ENCODE measurements around the gene APOD. TPM values are rescaled to one million over a fixed set of nuclear protein-coding genes. Genes with fewer than 3 reads are reported as not detected.

Gene APOD
- total and polyA plus RNA-seq, 2 of the 8 experiments (the other 6 are each of a cell fraction or from before 2014, with no cell fraction given), result not detected

DNA sequence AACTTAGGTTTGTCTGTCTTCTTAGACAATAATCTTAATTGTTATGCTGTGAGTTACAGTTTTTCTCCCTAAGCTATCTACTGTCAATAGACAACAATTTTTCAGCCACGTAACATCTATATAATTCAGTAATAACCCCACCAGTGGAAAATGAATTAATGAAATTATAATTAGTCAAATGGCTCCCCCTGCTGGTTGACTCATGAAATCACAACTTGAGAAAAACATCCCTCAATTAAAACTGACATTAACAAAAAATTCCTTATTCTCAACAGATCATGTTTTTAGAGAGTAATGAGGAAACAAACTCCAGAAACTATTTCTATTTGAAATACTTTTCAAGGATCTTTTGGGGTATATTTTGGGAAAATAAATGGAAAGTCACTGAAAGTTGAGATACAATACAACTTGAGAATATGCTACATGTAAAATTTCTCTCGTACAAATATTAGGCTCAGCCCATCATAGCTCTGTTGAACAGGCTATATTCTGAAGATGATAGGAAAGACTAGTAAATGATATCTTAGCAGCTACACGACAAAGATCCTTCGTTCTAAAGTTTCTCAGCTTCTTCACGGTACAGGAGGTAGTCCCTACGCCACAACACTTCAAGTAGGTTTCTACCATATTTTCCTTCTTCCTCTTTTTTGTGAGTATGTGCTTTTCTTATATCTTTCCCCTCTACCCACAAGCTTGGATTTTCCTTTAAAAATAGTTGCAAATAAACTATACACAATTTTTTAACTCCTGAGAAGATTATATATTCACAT is 61.3 kb downstream of the APOD start:
- Histone ChIP-seq H3K56ac (replicated peaks; ENCODE audit: insufficient read length, low read depth, low read length) (no peak overlapping the region), H2BK15ac (ENCODE audit: low read length) (no peak overlapping the region)
- no peak for TF ChIP-seq RFX5 (IDR thresholded peaks at IDR 0.05; ENCODE audit: borderline replicate concordance, low read depth, low read length)
- TF ChIP-seq, protein P1, sequence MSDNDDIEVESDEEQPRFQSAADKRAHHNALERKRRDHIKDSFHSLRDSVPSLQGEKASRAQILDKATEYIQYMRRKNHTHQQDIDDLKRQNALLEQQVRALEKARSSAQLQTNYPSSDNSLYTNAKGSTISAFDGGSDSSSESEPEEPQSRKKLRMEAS (IDR thresholded peaks at IDR 0.05), result no peak
- no peak for TF ChIP-seq GTF2F1 (IDR thresholded peaks at IDR 0.05; ENCODE audit: borderline replicate concordance, low read depth, low read length)
- no peak for TF ChIP-seq TEAD4 (IDR thresholded peaks at IDR 0.05; ENCODE audit: low read depth, low read length)
- TF ChIP-seq, protein P2, sequence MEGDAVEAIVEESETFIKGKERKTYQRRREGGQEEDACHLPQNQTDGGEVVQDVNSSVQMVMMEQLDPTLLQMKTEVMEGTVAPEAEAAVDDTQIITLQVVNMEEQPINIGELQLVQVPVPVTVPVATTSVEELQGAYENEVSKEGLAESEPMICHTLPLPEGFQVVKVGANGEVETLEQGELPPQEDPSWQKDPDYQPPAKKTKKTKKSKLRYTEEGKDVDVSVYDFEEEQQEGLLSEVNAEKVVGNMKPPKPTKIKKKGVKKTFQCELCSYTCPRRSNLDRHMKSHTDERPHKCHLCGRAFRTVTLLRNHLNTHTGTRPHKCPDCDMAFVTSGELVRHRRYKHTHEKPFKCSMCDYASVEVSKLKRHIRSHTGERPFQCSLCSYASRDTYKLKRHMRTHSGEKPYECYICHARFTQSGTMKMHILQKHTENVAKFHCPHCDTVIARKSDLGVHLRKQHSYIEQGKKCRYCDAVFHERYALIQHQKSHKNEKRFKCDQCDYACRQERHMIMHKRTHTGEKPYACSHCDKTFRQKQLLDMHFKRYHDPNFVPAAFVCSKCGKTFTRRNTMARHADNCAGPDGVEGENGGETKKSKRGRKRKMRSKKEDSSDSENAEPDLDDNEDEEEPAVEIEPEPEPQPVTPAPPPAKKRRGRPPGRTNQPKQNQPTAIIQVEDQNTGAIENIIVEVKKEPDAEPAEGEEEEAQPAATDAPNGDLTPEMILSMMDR (IDR thresholded peaks at IDR 0.05; ENCODE audit: control extremely low read depth in 1 of 3, insufficient read depth in 1 of 3, low read depth in 1 of 3, low read length in 3 of 3), result peak in 2 of 3 experiments; percentile 19 to 21; a peak in 2 of 4 replicates
- TF ChIP-seq EZH2 (IDR thresholded peaks at IDR 0.05; ENCODE audit: low read depth, low read length, severe bottlenecking), result no peak
- no peak for TF ChIP-seq CBX5 (IDR thresholded peaks at IDR 0.05; ENCODE audit: low read depth, low read length)
- TF ChIP-seq SRF (IDR thresholded peaks at IDR 0.05; ENCODE audit: low read depth, low read length), result no peak
- TF ChIP-seq RAD21 (IDR thresholded peaks at IDR 0.05 in 1 of 2, conservative IDR thresholded peaks at IDR 0.05 in 1 of 2; ENCODE audit: low read depth in 2 of 2, low read length in 2 of 2), result peak; percentile 67 to 76

More for the DNA sequence above, 61.3 kb downstream of the APOD start:
- H3K36me3 ChIP-seq (ENCODE audit: control insufficient read depth in 2 of 4, insufficient read depth in 4 of 4, low read length in 3 of 4), result no peaks in the 10 kb centered on the region; a peak in 2 of 8 replicates
- H3K79me1 ChIP-seq (ENCODE audit: low read depth, low read length), result no peaks in the 10 kb centered on the region
- H2BK20ac ChIP-seq (ENCODE audit: low read length), result no peak overlapping the region
- H3K4me1 ChIP-seq (replicated peaks in 1 of 4; ENCODE audit: control insufficient read depth in 3 of 4, insufficient read depth in 4 of 4, low read length in 3 of 4), result no peaks in the 10 kb centered on the region
- no peaks in the 10 kb centered on the region for H3K9me3 ChIP-seq (ENCODE audit: insufficient read depth in 2 of 2, low read depth in 1 of 2, low read length in 1 of 2)
- no peak overlapping the region for H3K4me3 ChIP-seq (ENCODE audit: extremely low read depth in 1 of 4, insufficient read depth in 2 of 4, low read depth in 3 of 4, low read length in 4 of 4)
- H4K91ac ChIP-seq (replicated peaks; ENCODE audit: insufficient read length, low read length), result no peak overlapping the region
- no peak overlapping the region for H3K18ac ChIP-seq (ENCODE audit: extremely low read depth, low read length)
- no peak overlapping the region for H4K5ac ChIP-seq (ENCODE audit: insufficient read length, low read depth, low read length)
- H3K4ac ChIP-seq (replicated peaks; ENCODE audit: insufficient read length, low read depth, low read length), result no peak overlapping the region
- H3K4me2 ChIP-seq (ENCODE audit: insufficient read depth in 1 of 2, low read depth in 2 of 2, low read length in 2 of 2), result no peak overlapping the region
- H2BK12ac ChIP-seq (ENCODE audit: low read depth, low read length), result no peak overlapping the region
- no peak overlapping the region for H4K8ac ChIP-seq (ENCODE audit: extremely low read depth, insufficient read depth, low read length)
- no peaks in the 10 kb centered on the region for H3K27me3 ChIP-seq (replicated peaks in 1 of 4; ENCODE audit: control insufficient read depth in 3 of 4, extremely low read depth in 1 of 4, insufficient read depth in 3 of 4, low read length in 3 of 4)
- no peak overlapping the region for H3K14ac ChIP-seq (ENCODE audit: insufficient read length)
- H3K27ac ChIP-seq (ENCODE audit: low read depth, low read length), result no peak overlapping the region
- 77% methylated on average over 6 of the region's 6 CpGs; no CpG with 5 or more reads in 1 of the 2 experiments for WGBS, 2 experiments (ENCODE audit: extremely low coverage in 1 of 2, insufficient coverage in 1 of 2, insufficient read length in 1 of 2, insufficient replicate concordance in 2 of 2, low coverage in 1 of 2, low lambda C conversion rate in 2 of 2, missing lambda C conversion rate in 1 of 2)
- H4K20me1 ChIP-seq (replicated peaks in 1 of 2; ENCODE audit: control insufficient read depth in 1 of 2, insufficient read depth in 2 of 2, low read length in 2 of 2), result no peaks in the 10 kb centered on the region
- FAIRE-seq, result peak; percentile 36
- ChIA-PET POLR2A (ENCODE audit: partially characterized antibody) (interaction anchor here (1.5 kb wide), 1 partner anchor 251 kb away, joined by 4 read pairs; the partner anchor contains the start of gene XXYLT1), CTCF (ENCODE audit: partially characterized antibody) (interaction anchor here (0.6 to 5.9 kb wide), 20 partner anchors 10 to 897 kb away, joined by 3 to 65 read pairs (median 4); partner anchors contain the start of gene XXYLT1)
- no peak overlapping the region for H2AFZ ChIP-seq (ENCODE audit: low read length)
- no peak for DNase-seq (ENCODE audit: low read depth in 1 of 2, low spot score in 2 of 2)
- H3K23ac ChIP-seq (ENCODE audit: insufficient read length), result no peak overlapping the region
- H2BK5ac ChIP-seq (ENCODE audit: low read depth, low read length), result no peak overlapping the region
- no peak overlapping the region for H2AK5ac ChIP-seq (ENCODE audit: low read depth, low read length)
- H3K79me2 ChIP-seq (ENCODE audit: control insufficient read depth in 1 of 2, insufficient read depth in 2 of 2, low read length in 2 of 2), result no peaks in the 10 kb centered on the region
- no peak overlapping the region for H2BK120ac ChIP-seq (replicated peaks; ENCODE audit: low read depth, low read length)
- H3K23me2 ChIP-seq (ENCODE audit: low read depth, low read length), result no peaks in the 10 kb centered on the region
- H3K9ac ChIP-seq (replicated peaks in 1 of 4; ENCODE audit: extremely low read depth in 1 of 4, low read depth in 3 of 4, low read length in 3 of 4), result no peak overlapping the region
